HuH-7 (cell line): ENCODE data around the gene NOP14.

Experiments used
- DNase-seq: peaks from one replicate; pipeline ENCODE4 v3.0.0; 2011; ENCODE audit warnings: low spot score

NOP14 gene

GRCh38 chr4:2914256-2915126 lies 48.7 kb downstream of the NOP14 start:
- DNase-seq, result no peak

GRCh38 chr4:2913168-2913567 lies 50.0 kb downstream of the NOP14 start:
- DNase-seq, result no peak

GRCh38 chr4:2911868-2912267 lies 51.3 kb downstream of the NOP14 start:
- DNase-seq, result no peak

GRCh38 chr4:2910409-2910808 lies 52.8 kb downstream of the NOP14 start:
- peak; percentile 56 for DNase-seq

GRCh38 chr4:2909583-2909982 lies 53.6 kb downstream of the NOP14 start:
- DNase-seq, result no peak

- no peak for DNase-seq
Measured at GRCh38 chr4:2908686-2909085, 54.5 kb downstream of the NOP14 start.

- DNase-seq, result no peak
Measured at GRCh38 chr4:2907706-2908293, 55.4 kb downstream of the NOP14 start.

- no peak for DNase-seq
Measured at GRCh38 chr4:2907226-2907625, 56.0 kb downstream of the NOP14 start.

- DNase-seq, result no peak
Measured at GRCh38 chr4:2906218-2906617, 57.0 kb downstream of the NOP14 start.

GRCh38 chr4:2905544-2905943 lies 57.7 kb downstream of the NOP14 start:
- no peak for DNase-seq

GRCh38 chr4:2902126-2902525 lies 61.1 kb downstream of the NOP14 start:
- DNase-seq, result no peak

GRCh38 chr4:2901186-2901585 lies 62.0 kb downstream of the NOP14 start:
- no peak for DNase-seq

- no peak for DNase-seq
Measured at GRCh38 chr4:2900741-2901140, 62.5 kb downstream of the NOP14 start.

- no peak for DNase-seq
Measured at GRCh38 chr4:2898001-2898400, 65.2 kb downstream of the NOP14 start.

GRCh38 chr4:2893772-2894171 lies 69.4 kb downstream of the NOP14 start:
- DNase-seq, result no peak

GRCh38 chr4:2891294-2891693 lies 71.9 kb downstream of the NOP14 start:
- DNase-seq, result no peak

- no peak for DNase-seq
Measured at GRCh38 chr4:2888886-2889285, 74.3 kb downstream of the NOP14 start.
